DMS79 (cell line): ENCODE measurements around the gene TOM1L2.

ENCODE experiments used
- DNase-seq: peaks from one replicate; lab custom pipeline; 2025; lab: John Stamatoyannopoulos, UW

Gene TOM1L2

GRCh38 chr17:17994271-17995069, 22.3 kb upstream of the TOM1L2 start:
- no peak for DNase-seq

GRCh38 chr17:17993852-17994251, 21.7 kb upstream of the TOM1L2 start:
- no peak for DNase-seq

GRCh38 chr17:17993366-17993765, 21.2 kb upstream of the TOM1L2 start:
- no peak for DNase-seq

- DNase-seq, result no peak
Observed at GRCh38 chr17:17990282-17990681, 18.1 kb upstream of the TOM1L2 start.

GRCh38 chr17:17989618-17990017, 17.4 kb upstream of the TOM1L2 start:
- no peak for DNase-seq

- DNase-seq, result no peak
Observed at GRCh38 chr17:17989081-17989480, 16.9 kb upstream of the TOM1L2 start.

GRCh38 chr17:17988427-17988945, 16.3 kb upstream of the TOM1L2 start:
- no peak for DNase-seq

GRCh38 chr17:17987901-17988300, 15.7 kb upstream of the TOM1L2 start:
- DNase-seq, result peak; percentile 13

- DNase-seq, result no peak
Observed at GRCh38 chr17:17987187-17987896, 15.1 kb upstream of the TOM1L2 start.

- DNase-seq, result no peak
Observed at GRCh38 chr17:17985555-17985954, 13.4 kb upstream of the TOM1L2 start.

GRCh38 chr17:17985153-17985552, 13.0 kb upstream of the TOM1L2 start:
- no peak for DNase-seq

GRCh38 chr17:17983776-17984175, 11.6 kb upstream of the TOM1L2 start:
- DNase-seq, result no peak

GRCh38 chr17:17983376-17983775, 11.2 kb upstream of the TOM1L2 start:
- DNase-seq, result no peak

- no peak for DNase-seq
Observed at GRCh38 chr17:17982801-17983200, 10.6 kb upstream of the TOM1L2 start.

GRCh38 chr17:17981330-17981729, 9.1 kb upstream of the TOM1L2 start:
- no peak for DNase-seq

GRCh38 chr17:17979778-17980177, 7.6 kb upstream of the TOM1L2 start:
- no peak for DNase-seq

- DNase-seq, result no peak
Observed at GRCh38 chr17:17978481-17979424, 6.6 kb upstream of the TOM1L2 start.

- no peak for DNase-seq
Observed at GRCh38 chr17:17976931-17977570, 4.9 kb upstream of the TOM1L2 start.

- no peak for DNase-seq
Observed at GRCh38 chr17:17975436-17975835, 3.2 kb upstream of the TOM1L2 start.

- DNase-seq, result no peak
Observed at GRCh38 chr17:17972952-17973254, 703 bp upstream of the TOM1L2 start.

- no peak for DNase-seq
Observed at GRCh38 chr17:17971431-17972125, 622 bp downstream of the TOM1L2 start.
